Activated naive CD4-positive, alpha-beta T cell treated with anti-CD3 and anti-CD28 coated beads, Interleukin-2, amount 50 U/mL, for 16 hours (primary cell): ENCODE data around the gene MAP4K4.
A peak's percentile ranks its signal among the peaks of the same experiment; 100 is the strongest.

Source experiments
- DNase-seq: peaks from one replicate; pipeline ENCODE4 v3.0.0-alpha.2; 2020

Gene MAP4K4

DNA sequence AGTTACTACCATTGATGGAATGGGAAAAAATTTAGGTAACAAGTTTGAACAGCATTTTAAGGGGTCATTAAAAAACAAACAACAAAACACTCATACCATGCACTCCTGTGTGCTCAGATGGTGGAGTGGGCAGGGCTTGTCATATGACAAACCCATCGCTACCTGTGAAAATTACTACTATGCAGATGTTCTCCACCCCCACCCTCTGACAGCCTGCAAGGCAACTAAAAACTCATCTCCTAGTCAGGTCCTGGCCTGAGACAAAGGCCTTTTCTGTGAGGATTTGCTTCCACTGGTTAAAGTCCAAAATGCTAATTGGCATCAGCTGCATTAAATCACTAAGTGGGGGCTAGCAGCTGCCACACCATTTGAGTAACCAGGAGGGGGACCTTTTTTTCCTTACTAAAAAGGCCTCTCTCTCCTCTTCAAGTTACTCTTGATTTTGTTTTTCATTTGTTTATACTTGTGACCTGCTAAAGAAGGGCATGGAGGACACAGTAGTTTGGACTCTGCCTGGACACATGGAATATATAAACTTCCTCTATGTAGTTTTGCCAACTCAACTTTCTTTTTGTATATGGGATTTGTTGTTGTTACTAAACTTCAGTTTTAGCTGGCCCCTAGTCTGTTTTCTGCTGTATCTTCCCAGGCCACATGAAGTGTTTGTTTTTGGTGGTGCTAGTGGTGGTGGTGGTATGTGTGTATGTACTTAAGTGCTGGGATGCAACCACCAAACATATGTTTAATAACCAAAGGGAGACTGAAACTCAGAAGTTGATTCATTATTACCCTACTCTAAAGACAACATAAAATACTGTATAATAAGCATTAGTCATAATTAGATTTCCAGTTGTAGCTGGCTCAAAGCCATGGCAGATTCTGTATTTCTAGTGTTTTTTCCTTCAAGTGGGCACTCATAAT, 121.3 kb downstream of the MAP4K4 start:
- no peak for DNase-seq

DNA sequence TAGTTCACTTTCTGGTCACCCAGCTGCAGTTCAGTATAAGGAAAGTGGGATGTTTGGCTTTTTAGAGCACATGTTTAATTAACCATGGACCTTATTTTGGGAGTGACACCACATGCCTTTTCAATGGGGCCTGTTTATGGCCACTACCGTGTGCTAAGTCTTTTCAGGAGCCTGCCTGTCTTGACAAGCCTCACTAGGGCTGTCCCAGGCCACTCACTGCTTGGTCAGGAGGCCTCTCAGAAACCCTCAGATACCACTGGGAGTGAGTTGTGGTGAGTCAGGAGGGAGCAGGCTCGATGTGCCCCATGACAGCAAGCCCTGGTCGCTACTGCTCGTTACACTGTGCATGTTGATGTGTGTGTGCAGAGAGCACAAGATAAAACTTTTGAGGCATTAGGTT, 123.0 kb downstream of the MAP4K4 start:
- DNase-seq = no peak

DNA sequence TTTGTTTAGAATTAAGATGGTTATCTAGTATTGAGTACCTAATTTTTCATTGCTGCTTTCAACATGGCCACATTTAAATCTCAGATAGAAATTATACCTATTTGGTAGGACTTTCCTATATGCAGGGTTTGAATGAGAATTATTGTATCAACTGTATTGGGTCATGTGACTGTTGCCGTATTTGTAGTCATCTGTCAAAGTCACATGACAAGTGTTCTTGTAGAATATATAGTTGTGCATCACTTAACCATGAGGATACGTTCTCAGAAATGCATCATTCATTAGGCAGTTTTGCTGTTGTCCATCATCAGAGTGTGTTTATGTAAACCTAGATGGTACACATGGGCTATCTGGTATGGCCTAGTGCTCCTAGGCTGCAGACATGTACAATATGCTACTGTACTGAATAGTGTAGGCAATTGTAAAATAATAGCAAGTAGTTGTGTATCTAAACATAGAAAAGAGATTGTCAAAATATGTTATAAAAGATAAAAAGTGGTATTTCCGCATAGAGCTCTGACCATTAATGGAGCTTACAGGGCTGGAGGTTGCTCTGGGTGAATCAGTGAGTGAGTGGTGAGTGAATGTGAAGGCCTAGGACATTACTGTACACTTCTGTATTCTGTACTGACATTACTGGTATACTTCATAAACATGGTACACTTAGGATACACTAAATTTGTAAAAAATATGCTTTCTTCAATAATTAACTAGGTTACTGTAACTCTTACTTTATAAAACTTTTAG, 123.7 kb downstream of the MAP4K4 start:
- DNase-seq = no peak

DNA sequence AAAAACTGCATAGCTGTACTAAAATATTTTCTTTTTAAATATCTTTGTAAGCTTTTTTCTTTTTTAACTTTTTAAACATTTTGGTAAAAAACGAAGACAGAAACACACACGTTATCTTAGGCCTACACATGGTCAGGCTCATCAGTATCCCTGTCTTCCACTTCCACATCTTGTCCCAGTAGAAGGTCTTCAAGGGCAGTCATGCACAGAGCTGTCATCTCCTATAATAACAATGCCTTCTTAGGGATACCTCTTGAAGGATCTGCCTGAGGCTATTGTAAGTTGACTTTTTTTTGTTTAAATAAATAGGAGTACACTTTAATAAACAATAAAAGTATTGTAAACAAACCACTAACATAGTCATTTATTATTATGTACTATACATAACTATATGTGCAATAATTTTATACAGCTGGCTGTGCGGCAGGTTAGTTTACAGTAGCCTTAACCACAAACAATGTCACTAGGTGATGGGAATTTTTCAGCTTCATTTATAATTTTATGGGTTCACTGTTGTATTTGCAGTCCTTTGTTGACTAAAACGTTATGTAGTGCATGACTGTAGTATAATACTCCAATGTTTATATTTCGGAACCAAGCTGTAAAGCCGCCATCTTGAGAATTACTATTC, 124.4 kb downstream of the MAP4K4 start:
- DNase-seq = no peak

DNA sequence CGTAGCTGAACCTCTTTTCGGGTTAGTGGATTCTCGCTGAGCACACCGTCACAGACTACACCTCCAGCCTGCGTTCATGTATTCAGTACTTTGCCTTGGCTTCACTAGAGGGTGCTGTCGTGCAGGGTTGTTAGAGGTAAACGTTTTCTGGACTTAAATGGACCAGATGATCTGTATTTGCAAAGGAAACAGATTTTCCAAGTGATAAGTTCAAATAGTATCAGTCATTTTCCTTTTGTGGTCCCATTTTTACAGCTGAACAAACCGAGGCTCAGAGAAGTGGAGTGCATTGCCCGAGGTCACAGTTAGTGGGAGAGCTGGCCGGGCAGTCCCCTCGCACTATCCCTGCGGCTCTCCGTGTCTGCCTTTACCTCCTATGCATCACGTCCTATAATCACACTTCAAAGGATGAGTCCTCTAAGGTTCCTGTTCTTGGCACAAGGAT, 125.9 kb downstream of the MAP4K4 start:
- peak; percentile 67 for DNase-seq

DNA sequence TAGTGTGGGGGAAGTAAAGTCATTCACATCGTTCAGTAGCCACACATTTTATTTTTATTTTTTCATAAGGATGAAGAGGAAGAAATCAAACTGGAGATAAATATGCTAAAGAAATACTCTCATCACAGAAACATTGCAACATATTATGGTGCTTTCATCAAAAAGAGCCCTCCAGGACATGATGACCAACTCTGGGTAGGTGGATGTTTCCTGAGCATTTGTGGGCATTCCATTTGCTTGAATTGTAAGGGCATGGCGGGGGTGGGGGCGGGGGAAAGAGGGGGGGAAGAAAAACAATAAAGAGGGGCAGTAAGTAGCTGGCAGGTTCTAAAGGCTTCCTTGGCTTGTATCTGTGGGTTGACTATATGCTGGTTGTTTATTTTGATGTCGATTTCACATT, 126.4 kb downstream of the MAP4K4 start:
- DNase-seq = no peak

DNA sequence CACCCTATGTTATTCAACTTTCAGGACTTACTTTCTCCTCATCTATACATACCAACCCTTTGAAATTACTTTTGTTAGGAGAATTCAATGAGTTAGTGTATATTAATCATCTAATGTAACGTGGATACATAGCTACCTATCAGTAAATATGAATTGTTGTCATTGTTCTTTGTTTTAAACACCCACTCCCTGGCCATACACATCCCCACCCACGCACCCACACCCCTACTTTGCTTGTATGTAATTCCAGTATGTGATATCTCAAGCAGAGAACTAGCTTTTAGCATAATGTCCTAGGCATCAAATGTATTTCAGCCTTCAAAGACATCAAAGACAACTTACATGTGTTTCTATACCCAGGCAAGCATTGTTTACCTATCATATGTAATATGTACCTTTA, 129.2 kb downstream of the MAP4K4 start:
- DNase-seq = no peak

DNA sequence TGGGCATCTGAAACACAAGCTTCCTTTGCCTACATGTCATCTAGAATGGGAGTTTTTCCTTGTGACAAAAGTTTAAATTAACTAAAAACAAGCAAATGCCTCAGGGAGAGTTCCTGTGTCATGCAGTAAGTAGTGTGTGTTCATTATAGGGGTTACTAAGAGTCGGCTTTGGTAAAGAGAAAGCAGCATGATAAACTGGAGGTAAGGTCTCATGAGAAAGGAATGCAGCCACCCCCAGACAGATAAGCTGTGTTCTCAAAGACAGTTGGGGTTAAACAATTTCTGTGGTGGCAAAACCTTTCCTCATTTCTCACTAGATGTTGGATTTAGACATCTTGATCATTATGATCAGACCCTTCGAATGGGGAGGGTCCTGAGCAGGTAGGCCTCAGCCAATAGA, 129.7 kb downstream of the MAP4K4 start:
- no peak for DNase-seq

DNA sequence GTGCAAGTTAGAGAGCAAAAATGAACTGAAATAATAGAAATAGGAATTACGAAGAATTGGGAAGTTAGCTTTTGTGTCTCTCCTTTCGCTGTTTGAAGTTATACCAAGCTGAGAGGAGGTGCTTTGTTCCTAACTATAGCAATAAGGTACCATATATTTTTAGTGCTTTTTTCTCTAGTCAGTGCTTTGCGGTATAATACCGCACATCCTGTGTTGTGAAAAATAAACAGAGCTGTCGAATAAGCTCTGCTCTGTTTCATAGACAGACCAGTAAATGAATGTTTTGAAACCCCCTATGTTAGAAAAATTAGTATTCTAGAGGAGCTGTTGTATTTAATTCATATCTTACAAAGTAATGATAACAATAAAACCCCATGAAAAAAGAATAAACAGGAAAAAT, 130.8 kb downstream of the MAP4K4 start:
- no peak for DNase-seq

DNA sequence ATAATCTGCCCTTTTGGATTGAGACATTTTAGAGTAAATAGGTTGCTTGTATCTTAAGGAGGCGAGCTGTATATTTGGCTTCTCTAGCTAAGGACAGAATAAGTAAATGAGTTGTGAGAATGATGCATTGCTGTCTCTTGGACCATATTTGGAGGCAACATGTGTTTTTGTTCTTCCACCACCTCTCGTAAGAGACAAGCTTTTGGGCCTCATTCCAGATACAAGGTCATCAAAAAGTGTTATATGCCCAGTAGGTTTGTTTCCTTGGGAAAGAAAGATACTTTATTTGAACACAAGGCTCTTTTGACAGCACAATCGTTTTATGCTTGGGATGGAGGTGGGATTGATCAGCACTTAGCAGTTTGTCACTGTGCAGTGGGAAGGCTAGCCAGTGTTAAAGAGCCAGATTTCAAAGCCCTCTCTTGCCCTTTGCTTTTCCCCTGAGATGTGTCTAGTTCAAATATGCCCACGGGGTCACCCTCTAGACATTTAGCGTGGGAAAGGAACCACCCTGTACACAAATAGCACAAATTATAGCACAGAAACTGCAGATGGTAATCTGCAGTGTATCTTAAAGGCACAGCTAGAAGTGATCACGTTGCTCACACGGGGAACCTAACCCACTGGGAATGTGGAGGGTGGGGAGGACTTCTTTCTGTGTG, 131.3 kb downstream of the MAP4K4 start:
- no peak for DNase-seq

DNA sequence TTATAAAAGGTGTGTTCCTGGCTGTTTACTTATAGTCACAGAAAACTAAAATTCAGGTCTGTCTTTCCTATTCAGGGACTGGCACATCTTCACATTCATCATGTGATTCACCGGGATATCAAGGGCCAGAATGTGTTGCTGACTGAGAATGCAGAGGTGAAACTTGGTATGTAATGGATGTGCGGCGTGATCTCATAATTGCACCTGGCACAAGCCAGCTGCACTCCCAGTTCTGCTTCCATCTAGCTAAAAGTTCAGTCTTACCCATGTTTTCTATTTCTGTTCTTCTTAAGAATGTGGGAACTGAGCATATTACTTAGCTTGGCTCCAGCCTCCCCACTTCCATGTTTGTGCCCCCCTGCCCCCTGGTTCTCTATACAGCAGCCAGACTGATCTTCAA, 131.9 kb downstream of the MAP4K4 start:
- no peak for DNase-seq

DNA sequence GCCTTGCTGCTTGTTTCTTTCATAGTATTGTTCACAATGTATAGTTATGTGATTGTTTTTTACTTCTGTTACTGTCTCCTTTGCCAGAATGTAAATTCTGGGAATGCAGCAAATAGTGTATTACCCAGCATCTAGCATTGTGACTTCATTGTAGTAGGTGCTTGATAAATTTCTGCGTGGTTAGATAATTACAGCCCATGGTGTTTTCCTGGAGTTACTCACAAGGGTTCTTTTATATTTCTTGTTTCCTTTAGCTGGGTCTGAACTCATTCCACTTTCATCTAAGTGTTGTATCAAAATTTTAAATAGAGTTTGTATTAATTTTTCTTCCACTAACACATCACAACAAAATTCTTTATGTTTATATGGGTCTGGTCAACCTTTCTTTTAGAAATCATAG, 132.6 kb downstream of the MAP4K4 start:
- no peak for DNase-seq

DNA sequence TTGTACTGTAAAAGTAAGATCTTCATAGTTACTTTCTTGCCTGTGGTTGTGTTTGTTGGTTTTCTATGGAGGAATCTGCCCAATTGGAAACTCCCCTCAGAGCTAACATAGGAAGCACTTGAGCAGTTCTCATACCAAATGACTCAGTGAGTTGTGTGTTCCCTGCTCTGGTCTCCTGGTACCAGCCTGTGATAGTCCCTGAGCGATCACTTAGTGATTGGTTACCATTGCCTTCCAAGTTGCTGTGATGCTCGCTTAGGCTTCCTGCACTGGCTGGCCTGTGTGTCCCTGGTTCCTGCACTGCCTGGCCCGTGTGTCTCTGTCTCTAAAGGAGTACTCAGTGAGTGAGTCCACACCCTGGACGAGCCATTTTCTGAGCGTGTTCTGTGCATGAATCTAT, 133.0 kb downstream of the MAP4K4 start:
- DNase-seq = no peak

DNA sequence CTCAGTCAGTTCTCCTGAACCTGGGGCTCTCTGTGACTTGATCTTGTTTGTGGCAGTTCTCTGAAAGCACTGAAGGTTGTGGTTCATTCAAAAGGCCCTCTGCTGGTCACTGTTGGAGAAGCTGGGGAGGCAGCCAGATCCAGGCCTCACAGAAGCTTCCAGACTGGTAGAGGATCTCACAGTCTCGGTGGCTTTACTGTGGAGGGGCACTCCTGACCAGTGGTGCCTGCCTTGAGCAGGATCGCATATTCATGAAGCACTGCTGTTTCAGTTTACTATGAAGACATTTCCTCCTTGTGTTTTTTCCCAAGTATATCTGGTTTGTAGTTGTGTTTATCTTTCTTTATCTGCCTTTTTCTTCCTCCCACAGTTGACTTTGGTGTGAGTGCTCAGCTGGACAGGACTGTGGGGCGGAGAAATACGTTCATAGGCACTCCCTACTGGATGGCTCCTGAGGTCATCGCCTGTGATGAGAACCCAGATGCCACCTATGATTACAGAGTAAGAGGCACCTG, 133.9 kb downstream of the MAP4K4 start:
- peak; percentile 67 for DNase-seq

DNA sequence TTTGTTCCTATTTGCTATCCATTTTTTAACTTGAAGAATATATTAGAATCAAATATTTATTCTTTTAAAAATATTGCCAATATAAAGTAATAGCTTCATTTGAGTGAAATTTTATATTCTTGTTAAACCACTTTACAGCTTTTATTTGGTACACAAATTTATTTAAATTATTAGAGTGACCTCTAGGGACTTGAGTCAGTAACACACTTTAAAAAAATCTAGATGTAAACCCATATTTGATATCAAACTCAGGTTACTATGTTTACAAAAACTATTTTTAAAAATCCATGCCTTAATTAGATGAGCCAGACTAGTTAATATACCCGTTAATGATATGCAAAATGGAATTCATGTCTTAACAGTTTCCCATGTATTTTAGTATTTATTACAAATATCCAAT, 134.6 kb downstream of the MAP4K4 start:
- no peak for DNase-seq

DNA sequence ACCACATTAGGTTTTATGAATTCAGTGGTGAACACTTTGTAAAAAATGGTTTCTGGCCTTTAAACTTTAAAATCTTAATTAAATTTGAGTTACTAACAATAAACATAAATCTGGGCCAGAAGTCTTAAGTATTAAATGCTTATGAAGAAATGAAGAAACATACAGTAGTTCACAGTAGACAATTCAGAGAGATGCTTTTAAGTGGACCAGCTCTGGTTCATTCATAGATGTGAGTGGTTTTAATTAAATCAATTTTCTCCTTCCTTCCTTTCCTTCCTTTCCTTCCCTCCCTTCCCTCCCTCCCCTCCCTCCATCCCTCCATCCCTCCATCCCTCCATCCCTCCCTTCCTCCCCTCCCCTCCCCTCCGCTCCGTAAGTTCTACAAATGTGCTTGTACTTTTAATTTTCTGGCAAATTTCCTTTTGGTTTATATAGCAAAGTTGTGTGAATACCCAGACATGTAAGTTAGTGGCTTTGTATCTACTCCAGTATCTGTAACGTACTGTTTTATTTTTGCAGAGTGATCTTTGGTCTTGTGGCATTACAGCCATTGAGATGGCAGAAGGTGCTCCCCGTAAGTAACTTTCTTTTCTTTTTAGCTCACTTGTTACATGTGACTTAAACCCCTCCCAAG, 136.5 kb downstream of the MAP4K4 start:
- DNase-seq = no peak

DNA sequence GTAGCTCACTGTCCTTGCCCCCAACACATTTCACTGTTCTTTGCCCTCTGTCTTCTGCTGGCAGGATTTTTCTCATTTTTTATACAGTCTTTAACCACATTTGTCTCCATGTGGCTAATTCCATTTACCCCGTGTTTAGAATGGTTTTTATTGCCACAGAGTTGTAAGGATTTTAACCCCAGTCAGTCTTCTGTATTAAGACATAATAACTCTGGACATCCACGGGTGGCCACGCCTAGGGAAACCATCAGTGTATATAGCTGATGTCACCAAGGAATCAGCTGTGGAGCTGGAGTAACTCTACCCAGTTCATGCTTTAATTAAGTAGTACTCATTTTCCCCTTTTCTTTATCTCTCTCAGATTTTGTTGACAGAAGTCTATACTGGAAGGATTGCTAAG, 139.8 kb downstream of the MAP4K4 start:
- no peak for DNase-seq

DNA sequence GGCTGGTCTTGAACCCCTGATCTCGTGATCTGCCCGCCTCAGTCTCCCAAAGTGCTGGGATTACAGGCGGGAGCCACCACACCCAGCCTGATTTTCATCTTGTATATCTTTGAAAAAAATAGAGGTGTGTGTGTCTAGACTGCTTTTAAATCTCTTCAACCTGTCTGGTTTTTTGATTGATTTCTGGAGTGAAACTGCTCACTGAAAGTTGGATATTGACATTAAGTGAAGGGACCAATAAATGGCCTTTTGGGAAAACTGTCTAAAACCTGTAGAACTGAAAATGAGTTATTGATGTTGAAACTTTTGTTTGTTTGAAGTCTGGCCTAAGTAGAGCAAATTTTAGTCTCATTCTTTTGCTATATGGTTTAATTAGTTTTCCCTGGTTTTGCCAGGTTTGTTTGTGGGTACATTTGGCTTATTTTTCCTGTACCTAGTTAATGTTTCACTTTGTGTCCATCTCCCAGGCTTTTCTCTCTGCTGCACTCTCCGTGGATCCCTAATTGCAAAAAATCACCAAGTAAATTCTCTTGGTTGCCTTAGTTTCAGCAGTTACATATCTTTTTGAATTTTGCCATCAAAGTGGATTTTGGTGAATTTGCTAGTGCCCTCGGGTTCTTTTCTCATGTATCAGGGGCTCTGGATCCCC, 144.3 kb downstream of the MAP4K4 start:
- DNase-seq = no peak

DNA sequence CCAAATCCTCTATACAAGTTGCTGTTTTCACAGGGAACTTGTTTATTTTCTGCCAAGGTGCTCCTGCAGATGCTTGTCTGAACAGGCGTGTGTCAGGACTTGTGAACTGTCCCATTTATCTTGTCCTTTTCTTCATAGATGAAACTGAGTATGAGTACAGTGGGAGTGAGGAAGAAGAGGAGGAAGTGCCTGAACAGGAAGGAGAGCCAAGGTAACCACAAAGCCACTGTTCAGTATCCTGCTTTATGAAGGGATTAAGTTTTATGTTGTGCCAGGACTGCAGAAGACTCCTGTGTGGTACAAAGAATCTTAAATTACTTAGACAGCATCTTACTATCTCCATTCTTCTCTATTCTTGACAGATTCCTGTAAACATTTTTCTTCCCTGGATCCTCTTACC, 145.0 kb downstream of the MAP4K4 start:
- DNase-seq = no peak

DNA sequence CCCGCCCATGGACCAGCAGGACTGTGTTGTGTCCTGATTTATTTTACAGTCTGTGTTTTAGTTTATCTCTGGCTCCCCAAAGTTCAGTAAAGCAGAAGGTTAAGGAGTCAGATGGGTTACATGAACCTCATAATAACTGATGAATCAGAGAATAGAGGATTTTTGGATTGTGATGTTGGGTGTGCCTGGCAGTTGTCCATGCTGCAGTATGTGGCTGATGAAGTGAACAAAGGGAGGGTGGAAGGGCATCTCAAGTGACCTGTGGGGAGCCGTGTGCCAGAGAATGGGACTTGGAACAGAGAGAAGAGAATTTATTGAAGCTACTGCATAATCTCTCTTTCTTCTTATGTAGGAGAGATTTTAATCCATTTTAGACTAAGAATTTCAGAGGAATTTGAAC, 145.5 kb downstream of the MAP4K4 start:
- no peak for DNase-seq

DNA sequence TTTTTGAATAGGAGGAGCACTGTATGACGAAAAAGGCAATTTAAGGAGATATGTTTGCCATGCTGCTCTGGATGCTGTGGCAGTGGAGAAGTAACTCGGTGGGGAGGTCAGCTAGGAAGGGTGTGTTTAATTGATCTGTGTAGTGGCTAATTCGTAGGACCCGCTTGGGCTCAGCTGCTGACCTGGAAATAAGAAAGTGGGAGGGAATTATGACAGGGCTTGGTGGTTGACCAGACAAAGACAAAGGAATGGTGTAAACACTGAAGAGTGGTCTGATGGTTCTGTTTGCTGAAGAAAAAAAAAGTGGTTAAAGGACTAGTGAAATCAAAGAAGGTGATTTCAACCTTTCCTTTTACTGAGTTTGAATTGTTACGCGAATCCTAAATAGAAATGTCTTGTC, 146.0 kb downstream of the MAP4K4 start:
- DNase-seq = no peak

DNA sequence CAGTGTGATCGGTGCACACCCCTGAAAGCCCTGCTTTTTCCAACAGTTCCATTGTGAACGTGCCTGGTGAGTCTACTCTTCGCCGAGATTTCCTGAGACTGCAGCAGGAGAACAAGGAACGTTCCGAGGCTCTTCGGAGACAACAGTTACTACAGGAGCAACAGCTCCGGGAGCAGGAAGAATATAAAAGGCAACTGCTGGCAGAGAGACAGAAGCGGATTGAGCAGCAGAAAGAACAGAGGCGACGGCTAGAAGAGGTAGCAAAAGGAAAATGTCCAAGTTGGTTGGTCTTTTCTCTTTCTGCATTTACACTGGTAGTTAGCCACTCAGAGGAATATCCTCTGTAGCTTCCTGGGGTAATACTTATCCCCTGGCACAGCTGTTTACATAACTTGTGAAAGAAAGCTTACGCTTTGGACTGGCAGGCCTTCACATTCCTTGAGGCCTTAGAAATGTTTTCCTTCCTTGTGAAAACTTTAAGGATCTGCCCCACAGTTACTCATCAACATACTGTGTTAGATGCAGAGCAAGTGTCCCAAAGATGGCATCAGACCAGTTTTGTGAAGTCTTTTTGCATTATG, 146.6 kb downstream of the MAP4K4 start:
- no peak for DNase-seq
